ENCODE data around the gene DOC2B. TPM values are rescaled to one million over a fixed set of nuclear protein-coding genes. Genes with fewer than 3 reads are reported as not detected.

Gene DOC2B
- total and polyA plus RNA-seq, 2 donors = 2.9 to 4.4 TPM

Other genes starting within 250 kb of the DOC2B start
- gene SCGB1C2, start 44.1 kb downstream of the DOC2B start, total RNA-seq = not detected
- gene SCGB1C2, start 44.1 kb downstream of the DOC2B start, polyA plus RNA-seq = 0.50 TPM
- gene RPH3AL, start 171.2 kb upstream of the DOC2B start, total RNA-seq = 2.6 TPM
- 3.2 TPM for gene RPH3AL, start 171.2 kb upstream of the DOC2B start, polyA plus RNA-seq

Data from thymus (tissue), 2 donors.